ENCODE measurements around the gene HOMER1.

GRCh38 chr5:79489773-79490172 is 24.2 kb downstream of the HOMER1 start:
- TF ChIP-seq POLR2A (IDR thresholded peaks at IDR 0.05; ENCODE audit: extremely low read depth, insufficient read length) (no peak), MAX (IDR thresholded peaks at IDR 0.05; ENCODE audit: low read depth, low read length) (no peak)
